HepG2 (cell line): ENCODE measurements around the gene BTRC. TPM values are rescaled to one million over a fixed set of nuclear protein-coding genes. Genes with fewer than 3 reads are reported as not detected.

Source experiments
- ATF1 ChIP-seq: IDR thresholded peaks from 2 replicates; pipeline ENCODE4 v1.6.1; 2016; ENCODE audit warnings: mild to moderate bottlenecking, control low read depth
- DMAP1 ChIP-seq: IDR thresholded peaks from 2 replicates; pipeline ENCODE4 v1.6.1; 2016
- DR1 ChIP-seq: sonication (generic); formaldehyde crosslinking; IDR thresholded peaks from 2 replicates; pipeline ENCODE4 v1.8.0; 2021; ENCODE audit warnings: mild to moderate bottlenecking, missing genetic modification reagents, inconsistent platforms
- ERF ChIP-seq: IDR thresholded peaks from 2 replicates; pipeline ENCODE4 v1.6.1; 2018; ENCODE audit warnings: missing biosample characterization, missing genetic modification reagents
- FOXK2 ChIP-seq: fragments of 450-650 bp; IDR thresholded peaks from 2 replicates; pipeline ENCODE4 v1.6.1; 2016
- HIC2 ChIP-seq: sonication (generic); formaldehyde crosslinking; IDR thresholded peaks from 2 replicates; pipeline ENCODE4 v1.9.0; 2022; ENCODE audit warnings: low read depth, missing genetic modification reagents
- HNF4A ChIP-seq: sonication (generic); formaldehyde crosslinking; IDR thresholded peaks from 2 replicates; pipeline ENCODE4 v1.4.0; 2020; ENCODE audit warnings: missing genetic modification reagents
- MIER2 ChIP-seq: IDR thresholded peaks from 2 replicates; pipeline ENCODE4 v1.6.1; 2016; ENCODE audit warnings: missing biosample characterization, missing genetic modification reagents
- NBN ChIP-seq: fragments of 450-650 bp; conservative IDR thresholded peaks from 2 replicates; pipeline ENCODE4 v1.6.1; 2017
- PLRG1 ChIP-seq: fragments of 450-650 bp; conservative IDR thresholded peaks from 2 replicates; pipeline ENCODE4 v1.6.1; 2016
- PPARG ChIP-seq: conservative IDR thresholded peaks from 2 replicates; pipeline ENCODE4 v1.6.1; 2016; ENCODE audit warnings: missing biosample characterization, missing genetic modification reagents
- PRPF4 ChIP-seq: fragments of 200-400 bp; formaldehyde crosslinking; IDR thresholded peaks from 2 replicates; pipeline ENCODE4 v1.6.1; 2016; ENCODE audit warnings: low read length, low read depth; ENCODE audit not compliant: poor library complexity, severe bottlenecking
- SALL1 ChIP-seq: sonication (generic); formaldehyde crosslinking; IDR thresholded peaks from 2 replicates; pipeline ENCODE4 v1.8.0; 2022; ENCODE audit warnings: mild to moderate bottlenecking, missing genetic modification reagents
- SMAD3 ChIP-seq: sonication (generic); formaldehyde crosslinking; IDR thresholded peaks from 2 replicates; pipeline ENCODE4 v1.4.0; 2020; ENCODE audit warnings: missing genetic modification reagents
- TAF15 ChIP-seq: fragments of 200-400 bp; formaldehyde crosslinking; IDR thresholded peaks from one replicate; pipeline ENCODE4 v1.6.1; 2018; ENCODE audit warnings: mild to moderate bottlenecking, low read depth, low read length; ENCODE audit not compliant: poor library complexity, severe bottlenecking
- ZEB1 ChIP-seq: IDR thresholded peaks from 2 replicates; pipeline ENCODE4 v1.6.1; 2012; ENCODE audit warnings: mild to moderate bottlenecking, low read depth, inconsistent platforms; ENCODE audit not compliant: insufficient replicate concordance
- ZFAT ChIP-seq: sonication (generic); formaldehyde crosslinking; conservative IDR thresholded peaks from 2 replicates; pipeline ENCODE4 v1.8.1; 2023; ENCODE audit warnings: missing genetic modification reagents, inconsistent platforms
- ZFP82 ChIP-seq: sonication (generic); formaldehyde crosslinking; IDR thresholded peaks from 2 replicates; pipeline ENCODE4 v1.5.1; 2020; ENCODE audit warnings: mild to moderate bottlenecking, missing genetic modification reagents, borderline replicate concordance
- ZNF383 ChIP-seq: sonication (generic); formaldehyde crosslinking; IDR thresholded peaks from 2 replicates; pipeline ENCODE4 v1.4.0; 2020; ENCODE audit warnings: missing genetic modification reagents, mild to moderate bottlenecking, borderline replicate concordance
- ZNF569 ChIP-seq: sonication (generic); formaldehyde crosslinking; IDR thresholded peaks from 2 replicates; pipeline ENCODE4 v1.5.0; 2020; ENCODE audit warnings: mild to moderate bottlenecking, missing genetic modification reagents, moderate library complexity, borderline replicate concordance
- ZNF629 ChIP-seq: sonication (generic); formaldehyde crosslinking; conservative IDR thresholded peaks from 2 replicates; pipeline ENCODE4 v1.5.0; 2020; ENCODE audit warnings: missing genetic modification reagents
- ZNF652 ChIP-seq: IDR thresholded peaks from 2 replicates; pipeline ENCODE4 v1.6.1; 2016; ENCODE audit warnings: low read depth, borderline replicate concordance
- ZNF737 ChIP-seq: sonication (generic); formaldehyde crosslinking; IDR thresholded peaks from 2 replicates; pipeline ENCODE4 v1.5.0; 2020; ENCODE audit warnings: missing genetic modification reagents, mild to moderate bottlenecking, borderline replicate concordance
- ZNF891 ChIP-seq: sonication (generic); formaldehyde crosslinking; IDR thresholded peaks from 2 replicates; pipeline ENCODE4 v1.5.0; 2020; ENCODE audit warnings: mild to moderate bottlenecking, missing genetic modification reagents
- polyA plus RNA-seq, 8 experiments: library from polyadenylated mRNA; depleted of rRNA in 3 of 8; stranded (reverse) in 7 of 8; unstranded in 1 of 8; fragments of >200 nt; fragmentation: Illumina TruSeq in 4 of 8; extraction: Trizol in 4 of 8; gene quantifications; 2 replicates each; pipeline versions ENCODE4 v1.2.1 to v1.2.3, GENCODE V29; 2011 to 2016; ENCODE audit warnings: low read depth in 4 of 8, missing spikeins in 1 of 8, mixed read lengths in 1 of 8; ENCODE audit not compliant: insufficient read depth in 1 of 8
- total RNA-seq, 5 experiments: library from RNA; depleted of rRNA; stranded (reverse); fragments of >200 nt; fragmentation: Illumina TruSeq; extraction: Trizol; gene quantifications; 2 replicates each; pipeline ENCODE4 v1.2.3, GENCODE V29; 2016; ENCODE audit warnings: low read depth in 1 of 5
- TF ChIP-seq, protein P1 (sequence below): fragments of 450-650 bp; IDR thresholded peaks from 2 replicates; pipeline ENCODE4 v1.6.1; 2017; ENCODE audit warnings: mild to moderate bottlenecking
- TF ChIP-seq, protein P2 (sequence below): sonication (generic); formaldehyde crosslinking; IDR thresholded peaks from 2 replicates; pipeline ENCODE4 v1.8.1; 2023; ENCODE audit warnings: mild to moderate bottlenecking, missing genetic modification reagents

The BTRC gene
- total and polyA plus RNA-seq, 2 of the 13 experiments (the other 11 are each of a cell fraction or from before 2014, with no cell fraction given), result 12.0 to 14.4 TPM

- TF ChIP-seq, protein P1, sequence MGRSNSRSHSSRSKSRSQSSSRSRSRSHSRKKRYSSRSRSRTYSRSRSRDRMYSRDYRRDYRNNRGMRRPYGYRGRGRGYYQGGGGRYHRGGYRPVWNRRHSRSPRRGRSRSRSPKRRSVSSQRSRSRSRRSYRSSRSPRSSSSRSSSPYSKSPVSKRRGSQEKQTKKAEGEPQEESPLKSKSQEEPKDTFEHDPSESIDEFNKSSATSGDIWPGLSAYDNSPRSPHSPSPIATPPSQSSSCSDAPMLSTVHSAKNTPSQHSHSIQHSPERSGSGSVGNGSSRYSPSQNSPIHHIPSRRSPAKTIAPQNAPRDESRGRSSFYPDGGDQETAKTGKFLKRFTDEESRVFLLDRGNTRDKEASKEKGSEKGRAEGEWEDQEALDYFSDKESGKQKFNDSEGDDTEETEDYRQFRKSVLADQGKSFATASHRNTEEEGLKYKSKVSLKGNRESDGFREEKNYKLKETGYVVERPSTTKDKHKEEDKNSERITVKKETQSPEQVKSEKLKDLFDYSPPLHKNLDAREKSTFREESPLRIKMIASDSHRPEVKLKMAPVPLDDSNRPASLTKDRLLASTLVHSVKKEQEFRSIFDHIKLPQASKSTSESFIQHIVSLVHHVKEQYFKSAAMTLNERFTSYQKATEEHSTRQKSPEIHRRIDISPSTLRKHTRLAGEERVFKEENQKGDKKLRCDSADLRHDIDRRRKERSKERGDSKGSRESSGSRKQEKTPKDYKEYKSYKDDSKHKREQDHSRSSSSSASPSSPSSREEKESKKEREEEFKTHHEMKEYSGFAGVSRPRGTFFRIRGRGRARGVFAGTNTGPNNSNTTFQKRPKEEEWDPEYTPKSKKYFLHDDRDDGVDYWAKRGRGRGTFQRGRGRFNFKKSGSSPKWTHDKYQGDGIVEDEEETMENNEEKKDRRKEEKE, result no peak
- TF ChIP-seq MIER2 (CRISPR knock-in tag) (no peak), ZNF652 (CRISPR knock-in tag) (no peak), HNF4A (peak; percentile 39; the same call in 1 of the 2 replicates), ZNF629 (CRISPR knock-in tag) (0 out of 2 replicates have a peak, but pooled peaks have one; percentile 39), TAF15 (peak; percentile 65), ZEB1 (no peak), SALL1 (CRISPR knock-in tag) (peak; percentile 80), DR1 (CRISPR knock-in tag) (0 out of 2 replicates have a peak, but pooled peaks have one; percentile 43), PLRG1 (no peak), ZNF737 (CRISPR knock-in tag) (no peak), ATF1 (CRISPR knock-in tag) (peak; percentile 93), DMAP1 (CRISPR knock-in tag) (no peak), PPARG (CRISPR knock-in tag) (no peak), ZNF569 (CRISPR knock-in tag) (no peak), SMAD3 (no peak), FOXK2 (no peak), PRPF4 (no peak), ZFAT (CRISPR knock-in tag) (no peak; the same call in 1 of the 2 replicates), ERF (CRISPR knock-in tag) (peak; percentile 73; the same call in 1 of the 2 replicates), NBN (no peak), ZFP82 (CRISPR knock-in tag) (peak; percentile 1; the same call in 1 of the 2 replicates), ZNF383 (no peak), HIC2 (CRISPR knock-in tag) (peak; percentile 49; the same call in 1 of the 2 replicates), ZNF891 (no peak)
- TF ChIP-seq, protein P2, sequence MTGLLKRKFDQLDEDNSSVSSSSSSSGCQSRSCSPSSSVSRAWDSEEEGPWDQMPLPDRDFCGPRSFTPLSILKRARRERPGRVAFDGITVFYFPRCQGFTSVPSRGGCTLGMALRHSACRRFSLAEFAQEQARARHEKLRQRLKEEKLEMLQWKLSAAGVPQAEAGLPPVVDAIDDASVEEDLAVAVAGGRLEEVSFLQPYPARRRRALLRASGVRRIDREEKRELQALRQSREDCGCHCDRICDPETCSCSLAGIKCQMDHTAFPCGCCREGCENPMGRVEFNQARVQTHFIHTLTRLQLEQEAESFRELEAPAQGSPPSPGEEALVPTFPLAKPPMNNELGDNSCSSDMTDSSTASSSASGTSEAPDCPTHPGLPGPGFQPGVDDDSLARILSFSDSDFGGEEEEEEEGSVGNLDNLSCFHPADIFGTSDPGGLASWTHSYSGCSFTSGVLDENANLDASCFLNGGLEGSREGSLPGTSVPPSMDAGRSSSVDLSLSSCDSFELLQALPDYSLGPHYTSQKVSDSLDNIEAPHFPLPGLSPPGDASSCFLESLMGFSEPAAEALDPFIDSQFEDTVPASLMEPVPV (CRISPR knock-in tag), result no peak
Observed at GRCh38 chr10:101353692-101354327, at the start of gene BTRC (continued).
